HepG2 (cell line): ENCODE data around the gene NEDD4L. TPM values are rescaled to one million over a fixed set of nuclear protein-coding genes. Genes with fewer than 3 reads are reported as not detected.

ENCODE experiments used
- ATAC-seq: fragments of 200-7000 bp; cut with Tn5 transposase; 3 replicates; pipeline ENCODE4 v1.9.1; 2020; ENCODE audit warnings: mild to moderate bottlenecking, moderate library complexity
- BruUV-seq: library from RNA; stranded (reverse); fragments of 400-500 nt; replicated peaks from 2 replicates; lab custom pipeline; 2021; lab: Mats Ljungman, UMichigan
- CTCF ChIA-PET: fragments of 300-600 bp; formaldehyde crosslinking; extraction: SDS; loops from one replicate; lab custom pipeline; 2021; ENCODE audit warnings: low total read pairs, inconsistent platforms, low intra/inter-chr PET ratio; lab: Yijun Ruan, JAX
- POLR2A ChIA-PET: fragments of 350-600 bp; sonication (Branson Sonifier 250); formaldehyde crosslinking; loops from one replicate; lab custom pipeline; 2020; ENCODE audit warnings: antibody characterized with exemption, inconsistent platforms; lab: Yijun Ruan, JAX
- DNase-seq: peaks from one replicate; pipeline ENCODE4 v3.0.0-alpha.2; 2015; ENCODE audit warnings: low spot score
- FAIRE-seq: peaks from 3 replicates; lab custom pipeline; 2011; peaks lifted over from hg19 to GRCh38; lab: Jason Lieb, UNC
- H2AFZ ChIP-seq: one replicate; pipeline ENCODE4 v1.6.1; 2011; ENCODE audit warnings: low read length, inconsistent platforms
- H3K27ac ChIP-seq: fragments of 300-600 bp; 3 replicates; pipeline ENCODE4 v1.8.0; 2011; ENCODE audit warnings: mixed run types, mild to moderate bottlenecking, mixed read lengths, low read length, inconsistent platforms; ENCODE audit not compliant: insufficient read depth; ENCODE audit errors: extremely low read length
- H3K27me3 ChIP-seq, 2 experiments: fragments of 200-600 bp in 1 of 2; 2 replicates in 1 of 2; 3 replicates in 1 of 2; pipeline versions ENCODE4 v1.6.0 to v1.8.0; 2011; ENCODE audit warnings: low read length in 2 of 2, mild to moderate bottlenecking in 2 of 2, moderate library complexity in 2 of 2, inconsistent platforms in 1 of 2; ENCODE audit not compliant: insufficient read depth in 2 of 2, control insufficient read depth in 1 of 2
- H3K36me3 ChIP-seq, 2 experiments: fragments of 200-600 bp in 1 of 2; replicated peaks in 1 of 2; 2 replicates in 1 of 2; 3 replicates in 1 of 2; pipeline versions ENCODE4 v1.5.1 to v1.8.0; 2011; ENCODE audit warnings: low read length in 2 of 2, inconsistent platforms in 1 of 2; ENCODE audit not compliant: insufficient read depth in 2 of 2, control insufficient read depth in 1 of 2
- H3K4me1 ChIP-seq: 2 replicates; pipeline ENCODE4 v1.5.1; 2012; ENCODE audit warnings: low read length, inconsistent platforms; ENCODE audit not compliant: insufficient read depth
- H3K4me2 ChIP-seq: 2 replicates; pipeline ENCODE4 v1.6.0; 2011; ENCODE audit warnings: low read depth, low read length, inconsistent platforms
- H3K4me3 ChIP-seq, 3 experiments: fragments of 200-600 bp in 1 of 3; sonication (generic), shearing (Covaris generic) in 1 of 3; replicated peaks in 1 of 3; 2 replicates each; pipeline ENCODE4 v1.5.1; 2011 to 2016; ENCODE audit warnings: low read length in 3 of 3, inconsistent platforms in 2 of 3, low read depth in 2 of 3, mild to moderate bottlenecking in 2 of 3, control low read depth in 1 of 3, mixed read lengths in 1 of 3; ENCODE audit not compliant: insufficient read depth in 1 of 3
- H3K79me2 ChIP-seq: one replicate; pipeline ENCODE4 v1.6.1; 2011; ENCODE audit warnings: low read length, inconsistent platforms; ENCODE audit not compliant: insufficient read depth
- H3K9ac ChIP-seq: 2 replicates; pipeline ENCODE4 v1.6.0; 2011; ENCODE audit warnings: mild to moderate bottlenecking, low read depth, low read length, inconsistent platforms; ENCODE audit not compliant: insufficient read depth
- H3K9me3 ChIP-seq: 2 replicates; pipeline ENCODE4 v1.5.1; 2012; ENCODE audit warnings: mild to moderate bottlenecking, low read length
- H4K20me1 ChIP-seq: 2 replicates; pipeline ENCODE4 v1.6.0; 2011; ENCODE audit warnings: inconsistent platforms, mild to moderate bottlenecking, low read length, moderate library complexity; ENCODE audit not compliant: insufficient read depth
- BHLHE40 ChIP-seq: IDR thresholded peaks from 2 replicates; pipeline ENCODE4 v1.6.1; 2011; ENCODE audit warnings: low read length, improper control_type of control experiment
- BRCA1 ChIP-seq: sonication (generic); formaldehyde crosslinking; IDR thresholded peaks from 2 replicates; pipeline ENCODE4 v1.4.0; 2020; ENCODE audit warnings: missing genetic modification reagents
- CHD4 ChIP-seq: fragments of 200-600 bp; sonication (generic); IDR thresholded peaks from 2 replicates; pipeline ENCODE4 v1.7.0; 2017; ENCODE audit warnings: mild to moderate bottlenecking, low read length, borderline replicate concordance
- EZH2 ChIP-seq: conservative IDR thresholded peaks from 2 replicates; pipeline ENCODE4 v1.6.1; 2012; ENCODE audit warnings: mild to moderate bottlenecking, low read depth, low read length, moderate library complexity
- HCFC1 ChIP-seq: fragments of 150-350 bp; IDR thresholded peaks from 2 replicates; pipeline ENCODE4 v1.6.1; 2014; ENCODE audit warnings: low read depth, low read length
- HNRNPUL1 ChIP-seq: fragments of 200-400 bp; formaldehyde crosslinking; IDR thresholded peaks from 2 replicates; pipeline ENCODE4 v1.6.1; 2017; ENCODE audit warnings: low read depth, mild to moderate bottlenecking, low read length, moderate library complexity
- RXRA ChIP-seq: sonication (generic); formaldehyde crosslinking; IDR thresholded peaks from 2 replicates; pipeline ENCODE4 v1.5.1; 2020; ENCODE audit warnings: missing genetic modification reagents
- SPEN ChIP-seq: sonication (generic); formaldehyde crosslinking; IDR thresholded peaks from 2 replicates; pipeline ENCODE4 v1.5.1; 2020; ENCODE audit warnings: low read depth, mild to moderate bottlenecking, missing genetic modification reagents
- ZIK1 ChIP-seq: sonication (generic); formaldehyde crosslinking; IDR thresholded peaks from 2 replicates; pipeline ENCODE4 v1.5.0; 2020; ENCODE audit warnings: mild to moderate bottlenecking, low read depth, missing genetic modification reagents, borderline replicate concordance
- ZNF788 ChIP-seq: sonication (generic); formaldehyde crosslinking; IDR thresholded peaks from 2 replicates; pipeline ENCODE4 v1.5.0; 2020; ENCODE audit warnings: mild to moderate bottlenecking, missing genetic modification reagents, borderline replicate concordance
- ZNF816 ChIP-seq: sonication (generic); formaldehyde crosslinking; IDR thresholded peaks from 2 replicates; pipeline ENCODE4 v1.8.0; 2022; ENCODE audit warnings: missing genetic modification reagents, mild to moderate bottlenecking, borderline replicate concordance
- WGBS: methylation state at CpG from one replicate; pipeline ENCODE4 v1.1.6; 2017; ENCODE audit warnings: low lambda C conversion rate; 5-methylcytosine and 5-hydroxymethylcytosine counted together
- in situ Hi-C: cut with HindIII; loops from 2 replicates; pipeline ENCODE4 v1.10.0; 2017; ENCODE audit warnings: low pct_unique_long_range_greater_than_20kb; ENCODE audit not compliant: extremely low pct_ligation_motif_present
- intact Hi-C: fragments of 100-400 bp; cut with micrococcal nuclease; formaldehyde crosslinking; loops from one replicate; pipeline ENCODE4 v1.10.0; 2022; ENCODE audit not compliant: unreplicated experiment
- polyA plus RNA-seq, 8 experiments: library from polyadenylated mRNA; depleted of rRNA in 3 of 8; stranded (reverse) in 7 of 8; unstranded in 1 of 8; fragments of >200 nt; fragmentation: Illumina TruSeq in 4 of 8; extraction: Trizol in 4 of 8; gene quantifications; 2 replicates each; pipeline versions ENCODE4 v1.2.1 to v1.2.3, GENCODE V29; 2011 to 2016; ENCODE audit warnings: low read depth in 4 of 8, missing spikeins in 1 of 8, mixed read lengths in 1 of 8; ENCODE audit not compliant: insufficient read depth in 1 of 8
- total RNA-seq, 5 experiments: library from RNA; depleted of rRNA; stranded (reverse); fragments of >200 nt; fragmentation: Illumina TruSeq; extraction: Trizol; gene quantifications; 2 replicates each; pipeline ENCODE4 v1.2.3, GENCODE V29; 2016; ENCODE audit warnings: low read depth in 1 of 5
- TF ChIP-seq, protein P1 (sequence below), 2 experiments: sonication (generic) in 1 of 2; formaldehyde crosslinking in 1 of 2; IDR thresholded peaks; 2 replicates each; pipeline versions ENCODE4 v1.6.1 to v1.9.0; 2014 to 2022; ENCODE audit warnings: antibody characterized with exemption in 1 of 2, borderline replicate concordance in 1 of 2, inconsistent platforms in 1 of 2, low read depth in 1 of 2, missing genetic modification reagents in 1 of 2

Gene NEDD4L
- total and polyA plus RNA-seq, 2 of the 13 experiments (the other 11 are each of a cell fraction or from before 2014, with no cell fraction given): 168 to 390 TPM

GRCh38 chr18:58056852-58057251, 12.8 kb downstream of the NEDD4L start:
- CTCF ChIA-PET: no interaction called here
- ATAC-seq: no peak
- no peak for FAIRE-seq
- TF ChIP-seq HNRNPUL1: no peak
- no peak for TF ChIP-seq EZH2
- no peak for TF ChIP-seq ZNF788 (CRISPR knock-in tag)
- TF ChIP-seq SPEN (CRISPR knock-in tag): no peak
- TF ChIP-seq RXRA (CRISPR knock-in tag): no peak
- no peak for TF ChIP-seq BHLHE40
- TF ChIP-seq, protein P1, sequence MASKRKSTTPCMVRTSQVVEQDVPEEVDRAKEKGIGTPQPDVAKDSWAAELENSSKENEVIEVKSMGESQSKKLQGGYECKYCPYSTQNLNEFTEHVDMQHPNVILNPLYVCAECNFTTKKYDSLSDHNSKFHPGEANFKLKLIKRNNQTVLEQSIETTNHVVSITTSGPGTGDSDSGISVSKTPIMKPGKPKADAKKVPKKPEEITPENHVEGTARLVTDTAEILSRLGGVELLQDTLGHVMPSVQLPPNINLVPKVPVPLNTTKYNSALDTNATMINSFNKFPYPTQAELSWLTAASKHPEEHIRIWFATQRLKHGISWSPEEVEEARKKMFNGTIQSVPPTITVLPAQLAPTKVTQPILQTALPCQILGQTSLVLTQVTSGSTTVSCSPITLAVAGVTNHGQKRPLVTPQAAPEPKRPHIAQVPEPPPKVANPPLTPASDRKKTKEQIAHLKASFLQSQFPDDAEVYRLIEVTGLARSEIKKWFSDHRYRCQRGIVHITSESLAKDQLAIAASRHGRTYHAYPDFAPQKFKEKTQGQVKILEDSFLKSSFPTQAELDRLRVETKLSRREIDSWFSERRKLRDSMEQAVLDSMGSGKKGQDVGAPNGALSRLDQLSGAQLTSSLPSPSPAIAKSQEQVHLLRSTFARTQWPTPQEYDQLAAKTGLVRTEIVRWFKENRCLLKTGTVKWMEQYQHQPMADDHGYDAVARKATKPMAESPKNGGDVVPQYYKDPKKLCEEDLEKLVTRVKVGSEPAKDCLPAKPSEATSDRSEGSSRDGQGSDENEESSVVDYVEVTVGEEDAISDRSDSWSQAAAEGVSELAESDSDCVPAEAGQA (IDR thresholded peaks at IDR 0.05; ENCODE audit: low read depth): no peak
- TF ChIP-seq, protein P1 (CRISPR knock-in tag; IDR thresholded peaks at IDR 0.05; ENCODE audit: borderline replicate concordance): no peak
- TF ChIP-seq BRCA1 (CRISPR knock-in tag): no peak
- no peak for TF ChIP-seq CHD4
- no peak for TF ChIP-seq ZNF816
- no peak for TF ChIP-seq ZIK1
- TF ChIP-seq HCFC1: no peak
- 93% methylated on average over 5 of the region's 5 CpGs for WGBS
- in situ Hi-C loops (no loop called here), intact Hi-C loops (no loop called here)
- no peak overlapping the region for H2AFZ ChIP-seq
- no peak overlapping the region for H3K4me3 ChIP-seq
- no peaks in the 10 kb centered on the region for H3K9me3 ChIP-seq
- no peak overlapping the region for H3K9ac ChIP-seq
- peaks cover 2 to 12% of the 10 kb centered on the region in 2 experiments; a peak in 2 of 5 replicates for H3K36me3 ChIP-seq
- peaks cover 19% of the 10 kb centered on the region for H4K20me1 ChIP-seq
- H3K4me1 ChIP-seq: peaks cover 52% of the 10 kb centered on the region
- peaks cover 60% of the 10 kb centered on the region for H3K79me2 ChIP-seq
- H3K27ac ChIP-seq: no peak overlapping the region
- BruUV-seq: no TSS peak
- DNase-seq: no peak
- POLR2A ChIA-PET: no interaction called here
- H3K27me3 ChIP-seq: no peaks in the 10 kb centered on the region
- H3K4me2 ChIP-seq: no peak overlapping the region
